Mononuclear cell (primary cell): ENCODE results near the gene ZNF407. TPM values are rescaled to one million over a fixed set of nuclear protein-coding genes. Genes with fewer than 3 reads are reported as not detected.

Experiments
- H3K27me3 ChIP-seq: 2 replicates; pipeline ENCODE4 v1.6.0; 2011; ENCODE audit warnings: low read length, control low read depth; ENCODE audit not compliant: insufficient read depth
- H3K4me1 ChIP-seq: 2 replicates; pipeline ENCODE4 v1.5.1; 2011; ENCODE audit warnings: mild to moderate bottlenecking, low read length, control low read depth; ENCODE audit not compliant: insufficient read depth
- H3K4me3 ChIP-seq: 2 replicates; pipeline ENCODE4 v1.5.1; 2011; ENCODE audit warnings: mild to moderate bottlenecking, low read length, moderate library complexity
- H3K9me3 ChIP-seq: 2 replicates; pipeline ENCODE4 v1.5.1; 2011; ENCODE audit warnings: low read depth, mild to moderate bottlenecking, control low read depth, low read length
- total RNA-seq: library from RNA; depleted of rRNA; stranded (reverse); fragments of >200 nt; gene quantifications from one replicate; pipeline ENCODE4 v1.2.3, GENCODE V29; 2012

ZNF407 gene
- total RNA-seq, 1 donor, result 32.0 TPM

- Histone ChIP-seq H3K4me3 (no peak overlapping the region), H3K9me3 (no peaks in the 10 kb centered on the region), H3K27me3 (no peaks in the 10 kb centered on the region), H3K4me1 (no peaks in the 10 kb centered on the region)
Observed at GRCh38 chr18:75003039-75003438, 405.4 kb downstream of the ZNF407 start.

GRCh38 chr18:75003764-75004690, 406.4 kb downstream of the ZNF407 start:
- Histone ChIP-seq H3K27me3 (no peaks in the 10 kb centered on the region), H3K4me1 (no peaks in the 10 kb centered on the region), H3K4me3 (no peak overlapping the region), H3K9me3 (no peaks in the 10 kb centered on the region)

GRCh38 chr18:75005626-75006025, 408.0 kb downstream of the ZNF407 start:
- Histone ChIP-seq H3K9me3 (no peaks in the 10 kb centered on the region), H3K4me3 (no peak overlapping the region), H3K4me1 (no peaks in the 10 kb centered on the region), H3K27me3 (no peaks in the 10 kb centered on the region)

GRCh38 chr18:75008186-75008585, 410.5 kb downstream of the ZNF407 start:
- Histone ChIP-seq H3K9me3 (no peaks in the 10 kb centered on the region), H3K4me3 (no peak overlapping the region)

GRCh38 chr18:75009296-75009695, 411.6 kb downstream of the ZNF407 start:
- Histone ChIP-seq H3K9me3 (no peaks in the 10 kb centered on the region), H3K27me3 (no peaks in the 10 kb centered on the region), H3K4me1 (no peaks in the 10 kb centered on the region), H3K4me3 (no peak overlapping the region)

More at GRCh38 chr18:75008186-75008585, 410.5 kb downstream of the ZNF407 start:
- H3K27me3 ChIP-seq, result no peaks in the 10 kb centered on the region
- no peaks in the 10 kb centered on the region for H3K4me1 ChIP-seq

GRCh38 chr18:75009878-75010277, 412.2 kb downstream of the ZNF407 start:
- H3K27me3 ChIP-seq, result no peaks in the 10 kb centered on the region
- H3K4me1 ChIP-seq, result no peaks in the 10 kb centered on the region
- no peaks in the 10 kb centered on the region for H3K9me3 ChIP-seq
- no peak overlapping the region for H3K4me3 ChIP-seq

- Histone ChIP-seq H3K27me3 (no peaks in the 10 kb centered on the region), H3K4me1 (no peaks in the 10 kb centered on the region), H3K4me3 (no peak overlapping the region), H3K9me3 (no peaks in the 10 kb centered on the region)
Observed at GRCh38 chr18:75010278-75010677, 412.6 kb downstream of the ZNF407 start.

- Histone ChIP-seq H3K27me3 (no peaks in the 10 kb centered on the region), H3K4me1 (no peaks in the 10 kb centered on the region), H3K9me3 (no peaks in the 10 kb centered on the region), H3K4me3 (no peak overlapping the region)
Observed at GRCh38 chr18:75010689-75011088, 413.0 kb downstream of the ZNF407 start.

- Histone ChIP-seq H3K4me3 (no peak overlapping the region), H3K9me3 (no peaks in the 10 kb centered on the region), H3K27me3 (no peaks in the 10 kb centered on the region)
Observed at GRCh38 chr18:75016025-75016717, 418.5 kb downstream of the ZNF407 start.

GRCh38 chr18:75023473-75023872, 425.8 kb downstream of the ZNF407 start:
- Histone ChIP-seq H3K4me1 (no peaks in the 10 kb centered on the region), H3K9me3 (no peaks in the 10 kb centered on the region), H3K27me3 (no peaks in the 10 kb centered on the region), H3K4me3 (no peak overlapping the region)

More at GRCh38 chr18:75016025-75016717, 418.5 kb downstream of the ZNF407 start:
- H3K4me1 ChIP-seq, result no peaks in the 10 kb centered on the region

- Histone ChIP-seq H3K4me1 (no peaks in the 10 kb centered on the region), H3K9me3 (no peaks in the 10 kb centered on the region), H3K4me3 (no peak overlapping the region), H3K27me3 (no peaks in the 10 kb centered on the region)
Observed at GRCh38 chr18:75024871-75025270, 427.2 kb downstream of the ZNF407 start.

GRCh38 chr18:75025573-75025972, 427.9 kb downstream of the ZNF407 start:
- Histone ChIP-seq H3K27me3 (no peaks in the 10 kb centered on the region), H3K4me3 (no peak overlapping the region), H3K9me3 (no peaks in the 10 kb centered on the region), H3K4me1 (no peaks in the 10 kb centered on the region)

- H3K9me3 ChIP-seq, result no peaks in the 10 kb centered on the region
- H3K4me3 ChIP-seq, result no peak overlapping the region
- no peaks in the 10 kb centered on the region for H3K4me1 ChIP-seq
- no peaks in the 10 kb centered on the region for H3K27me3 ChIP-seq
Observed at GRCh38 chr18:75029481-75029880, 431.8 kb downstream of the ZNF407 start.

GRCh38 chr18:75031717-75032317, 434.1 kb downstream of the ZNF407 start:
- H3K4me1 ChIP-seq, result no peaks in the 10 kb centered on the region
- H3K27me3 ChIP-seq, result no peaks in the 10 kb centered on the region
- H3K9me3 ChIP-seq, result no peaks in the 10 kb centered on the region
- H3K4me3 ChIP-seq, result no peak overlapping the region

GRCh38 chr18:75033516-75033915, 435.8 kb downstream of the ZNF407 start:
- no peaks in the 10 kb centered on the region for H3K9me3 ChIP-seq
- H3K4me3 ChIP-seq, result no peak overlapping the region
- no peaks in the 10 kb centered on the region for H3K4me1 ChIP-seq
- no peaks in the 10 kb centered on the region for H3K27me3 ChIP-seq
